Stomach (tissue), 4 donors: ENCODE results near the gene OR6C76.
"Not testable (repeated sequence)": the region's sequence is repeated elsewhere in the genome, so short reads cannot be mapped to it uniquely, and the experiment has no call there.

ENCODE experiments used
- EP300 ChIP-seq: sonication (generic); formaldehyde crosslinking; IDR thresholded peaks from one replicate; pipeline ENCODE4 v1.6.1; 2017; ENCODE audit warnings: antibody characterized with exemption
- POLR2A ChIP-seq, 4 donors: fragments of 450-650 bp; IDR thresholded peaks; one replicate each; pipeline ENCODE4 v1.6.1; 2016; ENCODE audit warnings: antibody characterized with exemption in 4 of 4, control low read depth in 2 of 4, mild to moderate bottlenecking in 1 of 4, moderate library complexity in 1 of 4
- TF ChIP-seq, protein P1 (sequence below), 7 experiments: fragments of 450-650 bp in 4 of 7; fragments of 200-600 bp in 3 of 7; sonication (generic) in 3 of 7; IDR thresholded peaks; one replicate each; pipeline ENCODE4 v1.5.1; 2016 to 2019; ENCODE audit warnings: antibody characterized with exemption in 7 of 7, control low read depth in 2 of 7, mild to moderate bottlenecking in 1 of 7

DNA sequence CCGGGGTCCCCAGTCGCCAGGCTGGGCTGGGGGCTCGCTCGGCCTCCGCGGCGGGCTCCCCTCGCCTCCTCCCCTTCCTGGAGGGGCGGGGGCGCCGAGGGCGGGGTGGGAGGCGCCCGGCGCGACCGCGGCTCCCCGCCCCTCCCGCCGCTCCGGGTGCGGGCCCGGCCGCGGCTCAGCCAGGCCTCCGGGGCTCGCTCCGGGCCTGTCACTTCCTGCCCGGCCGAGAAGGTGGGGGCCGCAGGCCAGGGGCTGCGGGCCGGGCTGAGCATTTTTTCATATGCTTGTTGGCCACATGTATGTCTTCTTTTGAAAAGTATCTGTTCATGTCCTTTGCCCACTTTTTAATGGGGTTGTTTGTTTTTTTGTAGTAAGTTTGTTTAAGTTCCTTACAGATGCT, 11.2 kb upstream of the OR6C76 start:
- TF ChIP-seq POLR2A (IDR thresholded peaks at IDR 0.05); EP300: not testable (repeated sequence)
- TF ChIP-seq, protein P1, sequence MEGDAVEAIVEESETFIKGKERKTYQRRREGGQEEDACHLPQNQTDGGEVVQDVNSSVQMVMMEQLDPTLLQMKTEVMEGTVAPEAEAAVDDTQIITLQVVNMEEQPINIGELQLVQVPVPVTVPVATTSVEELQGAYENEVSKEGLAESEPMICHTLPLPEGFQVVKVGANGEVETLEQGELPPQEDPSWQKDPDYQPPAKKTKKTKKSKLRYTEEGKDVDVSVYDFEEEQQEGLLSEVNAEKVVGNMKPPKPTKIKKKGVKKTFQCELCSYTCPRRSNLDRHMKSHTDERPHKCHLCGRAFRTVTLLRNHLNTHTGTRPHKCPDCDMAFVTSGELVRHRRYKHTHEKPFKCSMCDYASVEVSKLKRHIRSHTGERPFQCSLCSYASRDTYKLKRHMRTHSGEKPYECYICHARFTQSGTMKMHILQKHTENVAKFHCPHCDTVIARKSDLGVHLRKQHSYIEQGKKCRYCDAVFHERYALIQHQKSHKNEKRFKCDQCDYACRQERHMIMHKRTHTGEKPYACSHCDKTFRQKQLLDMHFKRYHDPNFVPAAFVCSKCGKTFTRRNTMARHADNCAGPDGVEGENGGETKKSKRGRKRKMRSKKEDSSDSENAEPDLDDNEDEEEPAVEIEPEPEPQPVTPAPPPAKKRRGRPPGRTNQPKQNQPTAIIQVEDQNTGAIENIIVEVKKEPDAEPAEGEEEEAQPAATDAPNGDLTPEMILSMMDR (IDR thresholded peaks at IDR 0.05): not testable (repeated sequence)
